ENCODE measurements around the gene NFXL1. TPM values are rescaled to one million over a fixed set of nuclear protein-coding genes. Genes with fewer than 3 reads are reported as not detected.

Gene NFXL1
- total RNA-seq, 1 donor from 2014 or later = 11.7 TPM

GRCh38 chr4:47860305-47860704, 54.1 kb downstream of the NFXL1 start:
- no peak for TF ChIP-seq CTCF (IDR thresholded peaks at IDR 0.05; ENCODE audit: insufficient read depth, low read length, poor library complexity, severe bottlenecking)
- Histone ChIP-seq H3K36me3 (ENCODE audit: control insufficient read depth, insufficient read depth, low read length) (no peaks in the 10 kb centered on the region), H3K4me3 (ENCODE audit: low read depth, low read length) (no peak overlapping the region), H3K27me3 (ENCODE audit: control insufficient read depth, insufficient read depth, low read length) (no peaks in the 10 kb centered on the region)
- no peak for DNase-seq (ENCODE audit: low read depth)

DNA sequence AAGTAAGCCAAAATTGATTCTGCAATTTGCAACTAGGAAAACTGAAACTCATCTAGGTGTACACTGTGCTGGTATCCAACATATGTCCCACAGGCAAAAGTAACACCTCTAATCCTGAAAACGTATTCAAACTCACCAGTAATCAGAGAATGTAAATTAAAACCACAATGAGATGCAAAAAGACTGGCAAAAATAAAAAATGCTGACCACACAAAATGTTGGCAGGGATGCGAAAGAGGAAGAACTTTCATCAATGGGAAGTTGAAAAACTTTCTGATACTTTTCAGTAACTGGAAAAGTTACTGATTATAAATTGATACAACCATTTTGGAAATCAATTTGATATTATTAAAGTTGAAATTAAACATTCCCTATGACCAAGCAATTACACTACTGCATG, 56.4 kb downstream of the NFXL1 start:
- H3K27me3 ChIP-seq (ENCODE audit: control insufficient read depth, insufficient read depth, low read length) = no peaks in the 10 kb centered on the region
- no peak for TF ChIP-seq CTCF (IDR thresholded peaks at IDR 0.05; ENCODE audit: insufficient read depth, low read length, poor library complexity, severe bottlenecking)
- no peak overlapping the region for H3K4me3 ChIP-seq (ENCODE audit: low read depth, low read length)
- H3K36me3 ChIP-seq (ENCODE audit: control insufficient read depth, insufficient read depth, low read length) = no peaks in the 10 kb centered on the region
- DNase-seq (ENCODE audit: low read depth) = no peak

DNA sequence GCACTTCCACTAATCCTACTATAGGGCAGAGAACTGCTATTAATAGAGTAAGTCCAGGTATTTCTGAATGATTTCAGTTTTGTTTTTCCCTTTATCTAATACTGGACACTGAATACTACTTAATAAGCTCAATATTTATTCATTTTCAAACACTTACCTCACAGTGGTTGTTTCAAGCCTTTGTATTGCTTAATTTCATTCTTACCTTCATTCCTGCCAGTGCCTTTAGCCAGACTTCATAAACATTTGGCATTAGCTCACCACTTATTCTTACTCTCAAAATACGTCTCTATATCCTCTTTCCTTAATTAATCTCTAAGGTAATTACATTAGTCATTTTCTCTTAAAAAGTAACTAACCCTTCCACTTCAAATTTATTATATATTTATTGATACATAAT, 57.7 kb downstream of the NFXL1 start:
- Histone ChIP-seq H3K4me3 (ENCODE audit: low read depth, low read length) (no peak overlapping the region), H3K27me3 (ENCODE audit: control insufficient read depth, insufficient read depth, low read length) (no peaks in the 10 kb centered on the region), H3K36me3 (ENCODE audit: control insufficient read depth, insufficient read depth, low read length) (no peaks in the 10 kb centered on the region)
- DNase-seq (ENCODE audit: low read depth) = no peak
- TF ChIP-seq CTCF (IDR thresholded peaks at IDR 0.05; ENCODE audit: insufficient read depth, low read length, poor library complexity, severe bottlenecking) = no peak

GRCh38 chr4:47855350-47855749, 59.0 kb downstream of the NFXL1 start:
- Histone ChIP-seq H3K4me3 (ENCODE audit: low read depth, low read length) (no peak overlapping the region), H3K27me3 (ENCODE audit: control insufficient read depth, insufficient read depth, low read length) (no peaks in the 10 kb centered on the region), H3K36me3 (ENCODE audit: control insufficient read depth, insufficient read depth, low read length) (no peaks in the 10 kb centered on the region)
- no peak for DNase-seq (ENCODE audit: low read depth)
- no peak for TF ChIP-seq CTCF (IDR thresholded peaks at IDR 0.05; ENCODE audit: insufficient read depth, low read length, poor library complexity, severe bottlenecking)

- no peak for DNase-seq (ENCODE audit: low read depth)
- Histone ChIP-seq H3K36me3 (ENCODE audit: control insufficient read depth, insufficient read depth, low read length) (no peaks in the 10 kb centered on the region), H3K4me3 (ENCODE audit: low read depth, low read length) (no peak overlapping the region)
Observed at GRCh38 chr4:47852136-47852535, 62.2 kb downstream of the NFXL1 start.

More at GRCh38 chr4:47852136-47852535, 62.2 kb downstream of the NFXL1 start:
- TF ChIP-seq CTCF (IDR thresholded peaks at IDR 0.05; ENCODE audit: insufficient read depth, low read length, poor library complexity, severe bottlenecking) = no peak
- no peaks in the 10 kb centered on the region for H3K27me3 ChIP-seq (ENCODE audit: control insufficient read depth, insufficient read depth, low read length)
